ENCODE data around the gene TPPP2. TPM values are rescaled to one million over a fixed set of nuclear protein-coding genes. Genes with fewer than 3 reads are reported as not detected.

TPPP2 gene
- total and polyA plus RNA-seq, 9 of the 15 experiments (the other 6 are each of a cell fraction or from before 2014, with no cell fraction given): 0.18 TPM; not detected in 8

DNA sequence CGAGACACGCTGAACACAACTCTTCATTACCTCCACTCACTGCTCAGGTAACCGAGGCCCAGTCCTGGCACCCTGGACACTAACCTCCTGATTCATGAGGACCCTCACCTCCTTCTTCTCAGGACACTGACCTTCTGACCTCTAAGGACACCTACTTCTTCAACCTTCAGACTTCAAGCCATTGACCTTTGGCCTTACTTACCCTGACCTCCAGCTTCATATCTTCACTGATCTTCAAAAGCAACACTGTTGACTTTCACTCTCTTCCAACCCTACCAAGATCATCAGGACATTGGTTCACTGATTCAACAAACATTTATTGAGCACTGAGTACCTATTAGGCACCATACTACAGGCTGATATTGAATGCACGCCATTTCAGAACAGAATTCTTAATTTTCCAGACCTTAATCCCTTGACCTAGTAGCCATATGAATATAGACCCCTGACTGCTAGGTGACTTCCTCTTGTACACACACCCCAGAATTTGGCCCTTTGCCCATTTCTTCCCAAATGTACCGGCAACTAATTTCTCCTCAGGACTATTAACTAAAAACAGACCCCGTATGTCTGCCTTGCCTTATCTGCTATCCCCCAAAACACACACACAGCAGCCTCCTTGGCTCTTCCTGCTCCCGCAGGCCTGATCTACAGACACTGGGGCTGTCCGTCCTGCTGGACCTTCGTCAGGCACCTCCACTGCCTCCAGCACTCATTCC, 45.9 kb downstream of the TPPP2 start (continued):
- no peak for TF ChIP-seq SMAD3 (CRISPR knock-in tag; conservative IDR thresholded peaks at IDR 0.05)
- no peak for TF ChIP-seq CBX1 (IDR thresholded peaks at IDR 0.05; ENCODE audit: low read depth)
- no peak for TF ChIP-seq TEAD4 (IDR thresholded peaks at IDR 0.05; ENCODE audit: low read length)
- TF ChIP-seq TEAD4 (CRISPR knock-in tag; IDR thresholded peaks at IDR 0.05; ENCODE audit: borderline replicate concordance): no peak
- no peak for TF ChIP-seq ZNF316 (IDR thresholded peaks at IDR 0.05)
- peak; percentile 64 for TF ChIP-seq NFIC (IDR thresholded peaks at IDR 0.05)

DNA sequence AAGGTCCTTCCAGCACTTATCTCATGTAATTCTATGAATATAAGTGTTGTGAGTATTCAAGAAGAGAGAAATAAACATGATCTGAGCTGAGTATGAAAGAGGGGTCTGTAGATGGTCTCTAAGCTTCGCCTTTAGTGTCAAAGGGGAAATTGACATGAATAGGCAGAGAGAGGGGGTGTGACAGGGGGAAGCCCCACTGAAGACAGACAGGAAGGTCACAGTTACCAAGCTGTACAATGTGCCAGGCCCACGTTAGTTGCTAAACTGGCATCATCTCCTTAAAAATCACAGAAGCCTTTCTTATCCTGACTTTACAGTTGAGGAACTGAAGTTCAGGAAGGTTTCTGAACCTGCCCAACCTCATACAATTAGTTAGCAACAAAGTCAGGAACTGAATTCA, 47.7 kb downstream of the TPPP2 start:
- WGBS (ENCODE audit: insufficient coverage, low coverage, missing lambda C conversion rate): 38% methylated on average over 2 of the region's 2 CpGs

More for the DNA sequence above, 47.7 kb downstream of the TPPP2 start:
- no peaks in the 10 kb centered on the region for H3K36me3 ChIP-seq (ENCODE audit: control insufficient read depth, insufficient read depth, low read length)
- in situ Hi-C loops (cut with MboI): no loop called here
- H2AFZ ChIP-seq (ENCODE audit: low read depth, low read length): no peak overlapping the region
- no peak overlapping the region for H3K27ac ChIP-seq (ENCODE audit: extremely low read depth, low read depth, low read length)
- no peaks in the 10 kb centered on the region for H3K79me2 ChIP-seq (ENCODE audit: control insufficient read depth, insufficient read depth, low read length)
- ATAC-seq (no peak), DNase-seq (ENCODE audit: extremely low read depth in 1 of 4, low spot score in 3 of 4) (no peak), FAIRE-seq (no peak)
- intact Hi-C loops (cut with micrococcal nuclease): no loop called here
- no peak overlapping the region for H3K4me2 ChIP-seq (ENCODE audit: insufficient read depth, low read length)
- no TSS peak for BruUV-seq (replicated peaks)
- no peaks in the 10 kb centered on the region for H3K9me3 ChIP-seq (replicated peaks; ENCODE audit: control insufficient read depth, insufficient read depth, low read depth, low read length)
- ChIA-PET CTCF (ENCODE audit: low intra/inter-chr PET ratio) (no interaction called here), POLR2A (interaction anchor here (0.6 to 0.7 kb wide), 2 partner anchors 19 to 73 kb away, joined by 3 to 4 read pairs; no protein-coding TSS in a partner anchor)
- H3K9ac ChIP-seq (ENCODE audit: insufficient read depth in 1 of 2, low read depth in 2 of 2, low read length in 2 of 2): no peak overlapping the region
- TF ChIP-seq CREB1 (IDR thresholded peaks at IDR 0.05): no peak
- TF ChIP-seq CREB1 (CRISPR knock-in tag; IDR thresholded peaks at IDR 0.05): no peak
- no peak for TF ChIP-seq E2F3 (CRISPR knock-in tag; IDR thresholded peaks at IDR 0.05)
- no peak for TF ChIP-seq ZFP91 (CRISPR knock-in tag; IDR thresholded peaks at IDR 0.05)
- TF ChIP-seq, protein P1, sequence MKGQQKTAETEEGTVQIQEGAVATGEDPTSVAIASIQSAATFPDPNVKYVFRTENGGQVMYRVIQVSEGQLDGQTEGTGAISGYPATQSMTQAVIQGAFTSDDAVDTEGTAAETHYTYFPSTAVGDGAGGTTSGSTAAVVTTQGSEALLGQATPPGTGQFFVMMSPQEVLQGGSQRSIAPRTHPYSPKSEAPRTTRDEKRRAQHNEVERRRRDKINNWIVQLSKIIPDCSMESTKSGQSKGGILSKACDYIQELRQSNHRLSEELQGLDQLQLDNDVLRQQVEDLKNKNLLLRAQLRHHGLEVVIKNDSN (CRISPR knock-in tag; IDR thresholded peaks at IDR 0.05): no peak
- H3K27me3 ChIP-seq (ENCODE audit: control insufficient read depth in 2 of 2, insufficient read depth in 2 of 2, low read length in 2 of 2): no peaks in the 10 kb centered on the region
- no peak overlapping the region for H3K4me3 ChIP-seq
- H3K9me1 ChIP-seq (ENCODE audit: control insufficient read depth, insufficient read depth, low read length): no peaks in the 10 kb centered on the region
- H3K4me1 ChIP-seq (replicated peaks in 1 of 2; ENCODE audit: control insufficient read depth in 2 of 2, insufficient read depth in 2 of 2, low read length in 2 of 2): peaks cover 0 to 5% of the 10 kb centered on the region in 2 experiments; a peak in 3 of 5 replicates
- H4K20me1 ChIP-seq (replicated peaks; ENCODE audit: control insufficient read depth, insufficient read depth, low read length): no peaks in the 10 kb centered on the region

Data from K562 (cell line).